Activated naive CD4-positive, alpha-beta T cell treated with anti-CD3 and anti-CD28 coated beads, Interleukin-2, amount 10 ng/mL, durations not matched to agents 7 days and 5 days (primary cell): ENCODE data around the gene RERE.
A peak's percentile ranks its signal among the peaks of the same experiment; 100 is the strongest.
"Not testable (repeated sequence)": the region's sequence is repeated elsewhere in the genome, so short reads cannot be mapped to it uniquely, and the experiment has no call there.

ENCODE experiments used
- CTCF ChIA-PET: fragments of 350-600 bp; sonication (Branson Sonifier 250); formaldehyde crosslinking; loops from one replicate; lab custom pipeline; 2021; ENCODE audit warnings: antibody characterized with exemption; lab: Charles Lee
- DNase-seq: peaks from one replicate; pipeline ENCODE4 v3.0.0-alpha.2; 2020
- H3K27ac Mint-ChIP-seq: one replicate; pipeline ENCODE4 v1.8.0; 2021; ENCODE audit warnings: mild to moderate bottlenecking, moderate library complexity, mixed read lengths
- H3K27me3 Mint-ChIP-seq: one replicate; pipeline ENCODE4 v1.8.0; 2021; ENCODE audit warnings: mild to moderate bottlenecking, mixed read lengths
- H3K36me3 Mint-ChIP-seq: one replicate; pipeline ENCODE4 v1.8.0; 2021; ENCODE audit warnings: mixed read lengths
- H3K4me1 Mint-ChIP-seq: one replicate; pipeline ENCODE4 v1.8.0; 2021; ENCODE audit warnings: mixed read lengths
- H3K4me3 Mint-ChIP-seq: one replicate; pipeline ENCODE4 v1.8.0; 2021; ENCODE audit warnings: mild to moderate bottlenecking, moderate library complexity, mixed read lengths
- H3K9me3 Mint-ChIP-seq: one replicate; pipeline ENCODE4 v1.8.0; 2021; ENCODE audit warnings: mixed read lengths

RERE gene

GRCh38 chr1:8745749-8746390 is 71.6 kb downstream of the RERE start:
- Mint-ChIP-seq H3K4me1 (no peaks in the 10 kb centered on the region), H3K27ac (no peak overlapping the region)

DNA sequence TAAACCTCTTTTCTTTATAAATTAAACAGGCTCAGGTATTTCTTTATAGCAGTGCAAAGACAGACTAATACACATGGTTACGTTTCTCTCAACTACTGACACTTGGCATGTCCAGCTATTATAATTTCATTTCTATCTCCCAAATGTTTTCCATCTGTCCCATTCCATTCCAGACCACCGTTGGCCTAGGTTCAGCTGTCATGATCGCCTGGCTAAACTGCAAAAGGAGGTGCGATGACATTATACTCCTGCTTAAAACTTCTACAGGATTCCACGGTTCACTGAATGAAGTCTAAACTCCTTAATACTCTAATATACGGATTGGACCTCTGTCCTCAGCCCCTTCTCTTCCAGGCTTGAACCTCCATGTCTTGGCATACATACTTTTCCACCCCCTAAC is 72.1 kb downstream of the RERE start:
- no peak overlapping the region for H3K4me3 Mint-ChIP-seq
- CTCF ChIA-PET = no interaction called here

More at GRCh38 chr1:8745749-8746390, 71.6 kb downstream of the RERE start:
- H3K4me3 Mint-ChIP-seq = no peak overlapping the region
- CTCF ChIA-PET = no interaction called here
- peaks cover 2% of the 10 kb centered on the region for H3K9me3 Mint-ChIP-seq
- no peak for DNase-seq
- peaks cover 2% of the 10 kb centered on the region for H3K36me3 Mint-ChIP-seq
- H3K27me3 Mint-ChIP-seq = no peaks in the 10 kb centered on the region

DNA sequence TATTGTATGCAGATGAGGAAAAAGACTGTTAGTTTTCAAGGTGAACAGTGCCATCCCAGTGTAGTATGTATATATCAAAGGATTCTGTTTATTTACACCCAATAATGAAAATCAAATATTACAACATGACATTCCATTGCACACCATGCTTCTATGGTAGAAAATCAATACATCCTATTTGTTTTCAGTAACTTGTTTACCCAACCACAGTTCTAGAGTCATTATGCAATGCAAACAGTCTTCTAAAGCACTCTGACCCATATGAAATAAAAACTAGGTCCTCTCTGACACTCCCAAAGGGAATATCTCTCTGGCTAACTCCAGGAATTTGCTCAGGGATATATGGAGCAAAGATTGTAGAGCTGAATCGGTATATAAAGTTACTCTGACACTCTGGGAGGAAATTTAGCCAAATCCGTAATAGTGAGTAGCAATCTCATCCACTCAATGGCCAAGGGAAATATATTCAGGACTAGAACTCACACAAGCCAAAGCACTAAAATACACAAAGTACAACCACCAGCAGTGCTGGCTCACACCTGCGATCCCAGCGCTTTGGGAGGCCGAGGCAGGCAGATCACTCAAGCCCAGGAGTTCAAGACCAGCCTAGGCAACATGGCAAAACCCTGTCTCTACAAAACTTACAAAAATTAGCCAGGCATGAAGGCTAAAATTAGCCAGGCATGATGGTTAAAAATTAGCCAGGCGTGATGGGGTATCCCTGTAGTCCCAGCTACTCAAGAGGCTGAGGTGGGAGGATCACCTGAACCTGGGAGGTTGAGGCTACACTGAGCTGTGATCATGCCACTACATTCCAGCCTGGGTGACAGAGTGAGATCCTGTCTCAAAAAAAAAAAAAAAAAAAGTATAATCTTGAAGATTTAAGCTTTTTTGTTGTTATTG is 75.2 kb downstream of the RERE start:
- H3K36me3 Mint-ChIP-seq = peaks cover 11% of the 10 kb centered on the region
- peaks cover 16% of the 10 kb centered on the region for H3K9me3 Mint-ChIP-seq
- no peak for DNase-seq
- no peak overlapping the region for H3K4me3 Mint-ChIP-seq
- H3K27me3 Mint-ChIP-seq = no peaks in the 10 kb centered on the region
- H3K4me1 Mint-ChIP-seq = no peaks in the 10 kb centered on the region
- CTCF ChIA-PET = interaction anchor here (2.2 kb wide), 1 partner anchor 16 kb away, joined by 5 read pairs; no protein-coding TSS in a partner anchor
- H3K27ac Mint-ChIP-seq = no peak overlapping the region

More for the DNA sequence above, 72.1 kb downstream of the RERE start:
- Mint-ChIP-seq H3K27me3 (no peaks in the 10 kb centered on the region), H3K27ac (no peak overlapping the region), H3K4me1 (no peaks in the 10 kb centered on the region), H3K9me3 (peaks cover 2% of the 10 kb centered on the region), H3K36me3 (peaks cover 2% of the 10 kb centered on the region)
- no peak for DNase-seq

DNA sequence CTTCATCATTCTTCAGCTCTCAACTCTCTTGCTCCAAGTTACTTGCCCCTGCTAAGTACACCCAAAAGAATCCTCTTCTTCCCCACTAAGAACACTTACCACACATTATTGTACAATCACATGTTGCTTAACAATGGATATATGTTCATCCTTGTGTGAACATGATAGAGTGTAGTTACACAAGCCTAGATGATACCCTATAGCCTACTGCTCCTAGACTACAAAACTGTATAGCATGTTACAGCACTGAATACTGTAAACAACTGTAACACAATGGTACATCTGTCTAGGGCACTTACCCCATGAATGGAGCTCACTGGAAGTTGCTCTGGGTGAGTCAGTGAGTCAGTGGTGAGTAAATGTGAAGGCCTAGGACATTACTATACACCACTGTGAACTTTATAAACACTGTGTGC is 77.4 kb downstream of the RERE start:
- no peak for DNase-seq
- no peaks in the 10 kb centered on the region for H3K4me1 Mint-ChIP-seq
- no peaks in the 10 kb centered on the region for H3K27me3 Mint-ChIP-seq
- CTCF ChIA-PET = interaction anchor here (0.5 to 1.9 kb wide), 4 partner anchors 9 to 519 kb away, joined by 3 to 6 read pairs (median 4); no protein-coding TSS in a partner anchor
- H3K36me3 Mint-ChIP-seq = peaks cover 13% of the 10 kb centered on the region
- no peak overlapping the region for H3K4me3 Mint-ChIP-seq
- H3K9me3 Mint-ChIP-seq = peaks cover 17% of the 10 kb centered on the region
- H3K27ac Mint-ChIP-seq = no peak overlapping the region

GRCh38 chr1:8739377-8739776 is 78.1 kb downstream of the RERE start:
- peaks cover 17% of the 10 kb centered on the region for H3K9me3 Mint-ChIP-seq
- CTCF ChIA-PET = interaction anchor here (1.9 kb wide), 1 partner anchor 8 kb away, joined by 5 read pairs; no protein-coding TSS in a partner anchor
- H3K36me3 Mint-ChIP-seq = peaks cover 13% of the 10 kb centered on the region
- H3K4me3 Mint-ChIP-seq = no peak overlapping the region
- no peaks in the 10 kb centered on the region for H3K4me1 Mint-ChIP-seq
- no peaks in the 10 kb centered on the region for H3K27me3 Mint-ChIP-seq
- DNase-seq = no peak
- no peak overlapping the region for H3K27ac Mint-ChIP-seq

- Mint-ChIP-seq H3K4me1 (no peaks in the 10 kb centered on the region), H3K36me3 (peaks cover 16% of the 10 kb centered on the region), H3K9me3 (peaks cover 21% of the 10 kb centered on the region), H3K27ac (no peak overlapping the region), H3K4me3 (no peak overlapping the region), H3K27me3 (no peaks in the 10 kb centered on the region)
- DNase-seq = no peak
- CTCF ChIA-PET = interaction anchor here (0.6 to 2.0 kb wide), 3 partner anchors 10 to 112 kb away, joined by 3 to 7 read pairs (median 5); no protein-coding TSS in a partner anchor
Observed at GRCh38 chr1:8736927-8737326, 80.5 kb downstream of the RERE start.

DNA sequence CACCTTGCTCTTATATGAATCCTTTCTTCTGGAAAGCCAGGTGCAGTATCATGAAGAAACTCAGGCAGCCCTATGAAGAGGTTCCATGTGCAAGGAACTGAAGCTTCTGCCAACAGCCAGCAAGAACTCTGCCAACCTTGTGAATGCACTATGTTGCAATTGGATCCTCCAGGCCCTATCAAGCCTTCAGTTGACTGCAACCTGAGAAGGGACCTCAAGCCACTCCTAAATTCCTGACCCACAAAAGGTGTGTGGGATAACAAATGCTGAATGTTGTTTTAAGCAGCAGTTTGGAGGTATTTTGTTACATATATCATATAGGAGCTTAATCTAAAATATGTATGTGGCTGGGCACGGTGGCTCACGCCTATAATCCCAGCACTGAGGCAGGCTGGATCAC is 84.0 kb downstream of the RERE start:
- peaks cover 4% of the 10 kb centered on the region for H3K4me1 Mint-ChIP-seq
- no peak overlapping the region for H3K27ac Mint-ChIP-seq
- peaks cover 10% of the 10 kb centered on the region for H3K9me3 Mint-ChIP-seq
- no peak overlapping the region for H3K4me3 Mint-ChIP-seq
- H3K27me3 Mint-ChIP-seq = no peaks in the 10 kb centered on the region
- CTCF ChIA-PET = no interaction called here
- H3K36me3 Mint-ChIP-seq = peaks cover 15% of the 10 kb centered on the region
- no peak for DNase-seq

DNA sequence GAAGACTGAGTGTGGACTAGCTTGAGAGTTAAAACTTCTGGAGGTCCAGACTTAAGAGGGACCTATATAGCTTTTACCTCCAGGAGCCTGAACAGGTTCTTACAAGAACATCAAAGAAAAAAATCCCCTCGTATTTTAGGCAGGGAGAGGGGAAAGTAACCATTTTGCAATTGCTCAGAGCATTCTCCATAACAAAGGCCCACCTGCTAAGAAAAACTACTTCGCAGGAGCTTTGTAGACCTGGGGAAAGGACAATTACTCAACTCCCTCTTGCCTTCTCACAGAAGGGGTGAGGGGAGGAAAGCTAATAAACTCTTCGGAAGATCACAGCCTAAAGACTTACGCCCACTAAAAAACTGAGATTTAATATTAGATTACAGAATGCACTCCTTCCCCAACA is 86.3 kb downstream of the RERE start:
- Mint-ChIP-seq H3K36me3 (peaks cover 12% of the 10 kb centered on the region), H3K27me3 (no peaks in the 10 kb centered on the region), H3K4me3 (no peak overlapping the region), H3K4me1 (peaks cover 10% of the 10 kb centered on the region), H3K27ac (no peak overlapping the region), H3K9me3 (peaks cover 8% of the 10 kb centered on the region)
- CTCF ChIA-PET = interaction anchor here (1.2 to 1.7 kb wide), 4 partner anchors 9 to 220 kb away, joined by 3 to 5 read pairs (median 4); no protein-coding TSS in a partner anchor
- no peak for DNase-seq

- Mint-ChIP-seq H3K9me3 (peaks cover 7% of the 10 kb centered on the region), H3K27me3 (no peaks in the 10 kb centered on the region), H3K36me3 (peaks cover 10% of the 10 kb centered on the region), H3K4me3 (no peak overlapping the region), H3K4me1 (peaks cover 15% of the 10 kb centered on the region), H3K27ac (peak overlapping the region; percentile 42)
- CTCF ChIA-PET = interaction anchor here (3.5 to 4.2 kb wide), 3 partner anchors 120 to 320 kb away, joined by 13 to 42 read pairs (median 24); no protein-coding TSS in a partner anchor
- DNase-seq = no peak
Observed at GRCh38 chr1:8728464-8728863, 89.0 kb downstream of the RERE start.

DNA sequence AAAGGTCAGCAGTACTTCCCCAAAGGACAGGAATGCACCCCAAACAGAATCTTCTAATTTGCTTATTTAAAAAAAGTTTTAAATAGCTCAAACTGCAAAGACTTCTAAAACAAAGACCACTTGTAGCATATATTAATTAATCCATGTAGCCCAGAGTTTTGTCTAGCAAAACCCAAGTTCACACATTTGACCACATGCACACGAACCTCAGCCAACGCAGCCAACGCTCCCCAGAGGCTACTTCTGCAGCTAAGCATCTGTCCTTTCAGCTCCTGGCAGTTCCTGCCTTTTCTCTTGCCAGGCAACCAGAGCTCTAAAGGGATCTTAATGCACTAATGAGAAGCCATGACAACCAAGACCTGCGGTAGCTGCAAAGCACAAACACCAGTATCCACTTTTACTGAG is 89.6 kb downstream of the RERE start:
- Mint-ChIP-seq H3K9me3 (peaks cover 7% of the 10 kb centered on the region), H3K36me3 (peaks cover 10% of the 10 kb centered on the region), H3K4me3 (no peak overlapping the region), H3K4me1 (peaks cover 20% of the 10 kb centered on the region), H3K27ac (no peak overlapping the region), H3K27me3 (no peaks in the 10 kb centered on the region)
- CTCF ChIA-PET = interaction anchor here (0.9 to 4.2 kb wide), 11 partner anchors 9 to 320 kb away, joined by 3 to 42 read pairs (median 7); no protein-coding TSS in a partner anchor
- DNase-seq = no peak

DNA sequence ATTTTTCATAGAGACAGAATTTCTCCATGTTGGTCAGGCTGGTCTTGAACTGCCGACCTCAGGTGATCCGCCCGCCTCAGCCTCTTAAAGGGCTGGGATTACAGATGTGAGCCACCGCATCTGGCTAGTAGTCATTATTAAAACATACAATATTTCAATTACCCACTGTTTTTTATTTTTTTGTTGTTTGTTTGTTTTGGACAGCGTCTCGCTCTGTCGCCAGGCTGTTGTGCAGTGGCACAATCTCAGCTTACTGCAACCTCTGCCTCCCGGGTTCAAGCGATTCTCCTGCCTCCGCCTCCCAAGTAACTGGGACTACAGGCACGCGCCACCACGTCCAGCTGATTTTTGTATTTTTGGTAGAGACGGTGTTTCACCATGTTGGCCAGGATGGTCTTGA is 90.1 kb downstream of the RERE start:
- H3K4me3 Mint-ChIP-seq, H3K9me3 Mint-ChIP-seq, DNase-seq, H3K27me3 Mint-ChIP-seq, H3K27ac Mint-ChIP-seq: not testable (repeated sequence)
- CTCF ChIA-PET = interaction anchor here (0.6 to 4.2 kb wide), 27 partner anchors 8 to 563 kb away, joined by 3 to 42 read pairs (median 5); no protein-coding TSS in a partner anchor
- H3K4me1 Mint-ChIP-seq = peaks cover 25% of the 10 kb centered on the region
- peaks cover 10% of the 10 kb centered on the region for H3K36me3 Mint-ChIP-seq

- not testable (repeated sequence) for H3K27ac Mint-ChIP-seq, H3K27me3 Mint-ChIP-seq, H3K4me3 Mint-ChIP-seq, H3K9me3 Mint-ChIP-seq, DNase-seq
- peaks cover 10% of the 10 kb centered on the region for H3K36me3 Mint-ChIP-seq
- CTCF ChIA-PET = interaction anchor here (0.6 to 4.2 kb wide), 34 partner anchors 8 to 562 kb away, joined by 3 to 42 read pairs (median 4); no protein-coding TSS in a partner anchor
- H3K4me1 Mint-ChIP-seq = peaks cover 30% of the 10 kb centered on the region
Observed at GRCh38 chr1:8726801-8727186, 90.6 kb downstream of the RERE start.

DNA sequence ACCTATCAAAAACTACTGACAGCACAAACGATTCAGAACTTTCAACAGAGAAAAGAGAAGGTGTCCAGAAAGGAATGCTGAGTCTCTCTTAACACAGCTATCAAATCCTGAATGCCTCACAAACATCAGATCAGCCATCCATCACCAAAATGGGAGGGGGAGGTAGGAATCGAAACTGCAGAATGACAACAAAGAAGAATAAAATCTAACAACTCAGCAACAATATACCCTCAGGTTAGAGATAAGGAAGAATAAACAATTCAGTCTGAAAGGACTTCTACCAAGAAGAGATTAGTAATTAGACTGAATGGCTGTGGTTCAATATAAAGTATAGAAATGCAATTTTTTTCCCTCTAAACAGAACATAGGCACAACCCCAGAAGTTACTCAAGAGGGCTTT is 94.4 kb downstream of the RERE start:
- no peak overlapping the region for H3K4me3 Mint-ChIP-seq

GRCh38 chr1:8722366-8722765 is 95.1 kb downstream of the RERE start:
- no peaks in the 10 kb centered on the region for H3K27me3 Mint-ChIP-seq
- H3K36me3 Mint-ChIP-seq = peaks cover 11% of the 10 kb centered on the region
- H3K9me3 Mint-ChIP-seq = no peaks in the 10 kb centered on the region
- no peak for DNase-seq
- CTCF ChIA-PET = interaction anchor here (1.0 to 2.6 kb wide), 2 partner anchors 8 to 160 kb away, joined by 3 to 14 read pairs; no protein-coding TSS in a partner anchor
- H3K4me3 Mint-ChIP-seq = no peak overlapping the region
- H3K27ac Mint-ChIP-seq = no peak overlapping the region
- peaks cover 36% of the 10 kb centered on the region for H3K4me1 Mint-ChIP-seq

More for the DNA sequence above, 94.4 kb downstream of the RERE start:
- no peak for DNase-seq
- no peaks in the 10 kb centered on the region for H3K9me3 Mint-ChIP-seq
- peaks cover 35% of the 10 kb centered on the region for H3K4me1 Mint-ChIP-seq
- peaks cover 8% of the 10 kb centered on the region for H3K36me3 Mint-ChIP-seq
- H3K27ac Mint-ChIP-seq = no peak overlapping the region
- H3K27me3 Mint-ChIP-seq = no peaks in the 10 kb centered on the region
- CTCF ChIA-PET = interaction anchor here (1.0 to 2.6 kb wide), 3 partner anchors 126 to 164 kb away, joined by 5 to 14 read pairs (median 5); no protein-coding TSS in a partner anchor
